ENCODE data around the gene RND1. TPM values are rescaled to one million over a fixed set of nuclear protein-coding genes. Genes with fewer than 3 reads are reported as not detected.

The RND1 gene
- total RNA-seq, 4 donors from 2014 or later = 0.88 to 22.1 TPM; not detected in 2

- Histone ChIP-seq H3K4me3 (no peak overlapping the region), H3K36me3 (no peaks in the 10 kb centered on the region), H3K27ac (no peak overlapping the region), H3K9me3 (no peaks in the 10 kb centered on the region), H3K27me3 (no peaks in the 10 kb centered on the region), H3K4me1 (no peaks in the 10 kb centered on the region)
- intact Hi-C loops (cut with DNase I; ENCODE audit: low total_unique reads) = no loop called here
- TF ChIP-seq, protein P1, sequence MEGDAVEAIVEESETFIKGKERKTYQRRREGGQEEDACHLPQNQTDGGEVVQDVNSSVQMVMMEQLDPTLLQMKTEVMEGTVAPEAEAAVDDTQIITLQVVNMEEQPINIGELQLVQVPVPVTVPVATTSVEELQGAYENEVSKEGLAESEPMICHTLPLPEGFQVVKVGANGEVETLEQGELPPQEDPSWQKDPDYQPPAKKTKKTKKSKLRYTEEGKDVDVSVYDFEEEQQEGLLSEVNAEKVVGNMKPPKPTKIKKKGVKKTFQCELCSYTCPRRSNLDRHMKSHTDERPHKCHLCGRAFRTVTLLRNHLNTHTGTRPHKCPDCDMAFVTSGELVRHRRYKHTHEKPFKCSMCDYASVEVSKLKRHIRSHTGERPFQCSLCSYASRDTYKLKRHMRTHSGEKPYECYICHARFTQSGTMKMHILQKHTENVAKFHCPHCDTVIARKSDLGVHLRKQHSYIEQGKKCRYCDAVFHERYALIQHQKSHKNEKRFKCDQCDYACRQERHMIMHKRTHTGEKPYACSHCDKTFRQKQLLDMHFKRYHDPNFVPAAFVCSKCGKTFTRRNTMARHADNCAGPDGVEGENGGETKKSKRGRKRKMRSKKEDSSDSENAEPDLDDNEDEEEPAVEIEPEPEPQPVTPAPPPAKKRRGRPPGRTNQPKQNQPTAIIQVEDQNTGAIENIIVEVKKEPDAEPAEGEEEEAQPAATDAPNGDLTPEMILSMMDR (IDR thresholded peaks at IDR 0.05) = no peak
- TF ChIP-seq POLR2A (IDR thresholded peaks at IDR 0.05) = no peak
- no peak for DNase-seq
Observed at GRCh38 chr12:48826209-48826855, 39.3 kb downstream of the RND1 start.

DNA sequence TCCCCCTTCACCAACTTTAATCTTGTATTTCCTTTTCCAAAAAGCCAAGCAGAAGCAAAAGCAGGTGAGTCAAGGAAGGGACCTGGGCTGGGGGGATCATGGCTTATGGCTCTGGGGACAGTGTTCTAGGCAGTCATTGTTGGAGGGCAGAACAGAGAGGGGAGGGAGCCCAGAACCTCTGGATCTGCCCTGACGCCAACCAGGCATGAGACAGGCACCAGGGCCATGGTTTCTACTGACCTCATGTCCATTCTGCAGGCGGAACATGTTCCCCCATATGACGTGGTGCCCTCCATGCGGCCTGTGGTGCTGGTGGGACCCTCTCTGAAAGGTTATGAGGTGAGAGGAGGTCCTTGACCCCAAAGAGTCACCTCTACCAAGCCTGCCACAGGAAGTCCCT lies 40.8 kb downstream of the RND1 start:
- no peaks in the 10 kb centered on the region for H3K36me3 ChIP-seq
- no peak for DNase-seq
- H3K27ac ChIP-seq = no peak overlapping the region
- intact Hi-C loops (cut with DNase I; ENCODE audit: low total_unique reads) = no loop called here
- H3K4me1 ChIP-seq = no peaks in the 10 kb centered on the region
- no peaks in the 10 kb centered on the region for H3K27me3 ChIP-seq
- TF ChIP-seq, protein P1 (IDR thresholded peaks at IDR 0.05) = no peak
- TF ChIP-seq POLR2A (IDR thresholded peaks at IDR 0.05) = no peak
- no peak overlapping the region for H3K4me3 ChIP-seq
- H3K9me3 ChIP-seq = no peaks in the 10 kb centered on the region

- Histone ChIP-seq H3K36me3 (no peaks in the 10 kb centered on the region), H3K27me3 (no peaks in the 10 kb centered on the region), H3K27ac (no peak overlapping the region), H3K9me3 (no peaks in the 10 kb centered on the region), H3K4me1 (no peaks in the 10 kb centered on the region), H3K4me3 (no peak overlapping the region)
- TF ChIP-seq, protein P1 (IDR thresholded peaks at IDR 0.05) = no peak
- TF ChIP-seq POLR2A (IDR thresholded peaks at IDR 0.05) = no peak
- no peak for DNase-seq
- intact Hi-C loops (cut with DNase I; ENCODE audit: low total_unique reads) = no loop called here
Observed at GRCh38 chr12:48824112-48824511, 41.6 kb downstream of the RND1 start.

- no peak for TF ChIP-seq POLR2A (IDR thresholded peaks at IDR 0.05)
- TF ChIP-seq, protein P1 (IDR thresholded peaks at IDR 0.05) = no peak
- Histone ChIP-seq H3K9me3 (no peaks in the 10 kb centered on the region), H3K36me3 (no peaks in the 10 kb centered on the region), H3K27me3 (no peaks in the 10 kb centered on the region), H3K4me3 (no peak overlapping the region), H3K4me1 (no peaks in the 10 kb centered on the region), H3K27ac (no peak overlapping the region)
- intact Hi-C loops (cut with DNase I; ENCODE audit: low total_unique reads) = no loop called here
- DNase-seq = no peak
Observed at GRCh38 chr12:48823281-48823680, 42.4 kb downstream of the RND1 start.

- Histone ChIP-seq H3K27me3 (no peaks in the 10 kb centered on the region), H3K4me3 (no peak overlapping the region), H3K27ac (no peak overlapping the region), H3K4me1 (no peaks in the 10 kb centered on the region), H3K9me3 (no peaks in the 10 kb centered on the region), H3K36me3 (no peaks in the 10 kb centered on the region)
- intact Hi-C loops (cut with DNase I; ENCODE audit: low total_unique reads) = no loop called here
- no peak for TF ChIP-seq POLR2A (IDR thresholded peaks at IDR 0.05)
- TF ChIP-seq, protein P1 (IDR thresholded peaks at IDR 0.05) = no peak
- DNase-seq = no peak
Observed at GRCh38 chr12:48822711-48823110, 43.0 kb downstream of the RND1 start.
